HG03039 (cell line): ENCODE data around the gene HSPBP1.

Experiments
- ATAC-seq: cut with Tn5 transposase; IDR thresholded peaks from one replicate; pipeline ENCODE4 v1.9.1; 2021; ENCODE audit warnings: mild to moderate bottlenecking, moderate library complexity; ENCODE audit not compliant: unreplicated experiment

The HSPBP1 gene

DNA sequence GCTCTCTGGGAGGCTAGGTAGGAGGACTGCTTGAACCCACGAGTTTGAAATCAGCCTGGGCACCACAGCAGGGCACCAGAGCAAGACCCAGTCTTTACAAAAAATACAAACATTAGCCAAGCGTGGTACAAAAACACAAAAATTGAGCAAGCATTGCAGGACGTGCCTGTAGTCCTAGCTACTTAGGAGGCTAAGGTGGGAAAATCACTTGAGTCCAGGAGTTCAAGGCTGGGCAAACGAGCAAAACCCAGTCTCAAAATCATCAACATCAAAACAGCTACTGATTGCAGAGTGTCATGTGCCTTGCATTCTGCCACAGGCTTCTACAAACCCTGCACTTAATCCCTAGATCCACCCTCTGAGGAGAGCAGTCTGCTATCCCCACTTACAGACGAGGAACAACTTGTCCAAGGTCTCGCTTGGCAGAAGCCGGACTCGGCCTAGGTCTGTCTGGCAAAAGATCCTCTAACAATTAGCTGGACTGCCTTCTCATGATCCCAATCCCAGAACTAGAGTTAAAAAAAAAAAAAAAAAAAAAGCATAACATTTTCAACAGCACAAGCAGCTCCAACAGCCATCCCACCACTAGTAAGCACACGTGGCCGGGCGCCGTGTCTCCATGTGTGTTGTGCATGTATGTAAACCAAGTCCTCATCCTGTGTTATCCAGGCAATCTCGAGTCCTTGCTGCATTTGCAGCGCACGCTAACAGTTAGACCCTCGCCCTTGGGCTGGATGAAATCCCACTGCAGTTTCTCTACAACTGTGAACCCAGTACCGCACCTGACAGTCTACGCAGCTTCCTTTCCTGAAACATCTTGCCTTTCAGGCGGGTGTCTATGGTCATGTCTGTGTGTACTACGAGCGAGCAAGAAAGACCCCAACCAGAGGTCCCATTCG is 23.1 kb downstream of the HSPBP1 start:
- no peak for ATAC-seq

DNA sequence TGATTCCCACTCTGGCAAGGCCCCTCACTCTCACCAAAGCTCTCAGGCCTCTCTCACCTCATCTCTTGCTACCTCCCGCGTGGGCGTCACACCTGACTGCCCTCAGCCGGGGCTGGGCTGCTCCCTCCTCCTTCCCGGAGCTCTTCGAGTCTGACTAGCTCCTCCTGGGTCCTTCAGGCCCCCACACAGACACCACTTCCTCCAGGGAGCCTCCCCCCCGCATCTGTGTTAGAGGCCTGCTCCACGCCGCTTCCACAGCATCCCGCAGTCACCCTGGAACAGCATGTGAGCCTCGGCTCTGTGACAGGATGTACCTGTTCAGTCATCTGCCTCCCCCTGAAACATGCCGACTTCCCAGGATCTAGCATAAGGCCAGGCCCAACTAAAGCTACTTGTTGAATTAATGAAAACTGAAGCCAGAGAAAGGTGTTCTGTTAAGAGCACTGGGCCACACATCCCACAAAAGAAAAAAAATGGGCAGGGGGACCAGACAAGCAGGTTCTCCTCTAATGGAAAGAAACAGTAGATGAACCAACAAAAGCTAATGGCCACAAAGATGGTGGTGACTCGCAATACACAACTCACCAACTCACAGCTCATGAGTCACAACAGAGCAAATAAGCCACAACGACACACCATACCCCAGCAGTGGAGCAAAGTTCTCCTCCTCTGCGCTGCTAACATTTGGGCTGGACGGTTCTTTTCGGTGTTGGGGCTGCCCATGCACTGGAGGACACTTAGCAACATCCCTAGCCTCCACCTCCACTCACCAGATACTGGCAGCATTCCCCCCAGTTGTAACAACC is 24.1 kb downstream of the HSPBP1 start:
- ATAC-seq: no peak

DNA sequence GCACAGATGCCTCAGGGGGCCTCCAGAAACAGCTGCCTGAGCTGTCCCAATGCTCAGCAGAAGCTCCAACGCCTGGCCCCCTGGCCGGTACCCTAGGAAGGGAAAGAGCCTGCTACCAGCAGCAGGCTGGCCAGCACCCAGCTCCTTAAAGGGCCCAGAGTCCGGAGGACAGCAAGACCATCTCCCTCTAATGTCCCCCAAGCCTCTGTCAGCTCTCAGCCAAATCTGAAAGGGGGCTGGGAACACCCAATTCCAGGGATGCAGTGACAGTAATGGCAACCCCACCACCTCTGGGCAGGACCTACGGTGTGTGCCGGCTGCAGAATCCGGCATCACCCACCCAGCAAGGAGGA is 25.3 kb downstream of the HSPBP1 start:
- ATAC-seq: no peak

DNA sequence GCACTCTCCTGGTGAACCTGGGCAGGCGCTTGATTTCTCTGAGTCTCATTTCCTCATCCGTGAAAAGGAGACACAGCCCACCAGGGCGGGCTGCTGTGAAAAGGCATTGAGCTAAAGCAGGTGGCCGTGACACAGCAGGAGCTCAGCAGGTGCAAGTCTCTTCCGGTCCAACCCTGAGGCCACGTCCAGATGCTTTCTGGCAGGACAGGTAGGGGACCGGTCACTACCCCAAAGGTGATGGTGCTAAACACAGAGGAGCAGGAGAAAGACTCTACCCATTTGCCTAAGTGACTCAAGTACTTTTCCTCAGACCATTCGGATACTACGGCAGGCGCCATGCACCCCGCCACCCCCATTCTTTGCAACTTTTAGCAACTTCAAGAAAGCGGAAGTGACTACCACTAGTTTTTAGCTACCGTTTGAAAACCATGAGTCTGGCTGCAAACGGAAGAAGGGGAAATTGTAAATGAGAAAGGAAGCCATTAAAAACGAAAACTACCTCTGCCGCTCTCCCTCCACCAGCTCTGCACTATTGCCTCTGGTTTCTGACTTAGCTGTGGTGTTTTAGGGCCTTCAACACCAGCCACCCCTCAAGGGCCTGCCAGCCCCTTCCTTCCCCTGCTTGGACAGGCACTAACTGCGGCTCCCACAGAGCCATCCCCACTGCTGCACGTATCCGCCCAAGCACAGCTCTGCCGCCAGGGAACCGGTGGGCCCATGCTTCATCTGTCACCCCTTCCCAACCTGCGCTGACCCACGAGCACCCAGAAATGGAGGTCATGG is 25.9 kb downstream of the HSPBP1 start:
- ATAC-seq: no peak

DNA sequence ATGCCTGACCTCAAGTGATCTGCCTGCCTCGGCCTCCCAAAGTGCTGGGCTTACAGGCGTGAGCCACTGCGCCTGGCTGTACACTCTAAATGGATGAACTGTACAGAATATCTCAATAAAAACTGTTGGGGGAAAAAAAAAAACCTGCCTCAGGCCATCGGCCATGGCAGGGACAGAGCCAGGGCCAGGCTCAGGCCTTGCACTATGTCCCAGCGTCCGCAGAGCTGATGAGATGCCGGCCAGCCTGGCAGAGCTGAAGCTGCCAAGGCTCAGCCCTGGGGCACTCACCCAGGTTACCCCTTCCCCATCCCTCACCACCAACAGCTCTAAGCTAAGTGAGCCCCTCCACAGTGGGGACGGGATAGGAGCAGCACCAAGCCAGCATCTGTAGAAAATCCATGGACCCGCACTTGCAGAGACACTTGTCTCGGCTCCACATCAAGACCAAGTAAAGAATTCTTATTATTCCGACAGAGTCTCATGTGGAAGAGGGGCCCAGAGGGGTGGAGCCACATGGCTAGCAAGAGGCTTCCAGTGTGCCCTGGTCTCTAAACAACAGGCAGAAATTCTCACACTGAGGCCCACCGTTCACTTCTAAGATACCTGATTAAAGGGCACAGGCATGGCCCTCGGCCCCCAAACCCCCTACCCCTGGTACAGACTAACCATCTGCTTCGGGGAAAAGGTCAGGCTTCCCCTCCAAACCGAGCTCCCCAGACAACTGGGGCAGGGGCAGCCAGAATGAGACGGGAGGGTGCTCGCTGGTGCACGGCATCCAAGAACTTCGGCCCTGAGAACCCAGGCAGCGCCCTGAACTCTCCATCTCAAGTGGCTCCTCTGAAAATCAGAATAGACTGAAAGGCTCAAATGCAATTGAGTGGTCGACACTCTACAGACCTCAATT is 26.9 kb downstream of the HSPBP1 start:
- no peak for ATAC-seq

DNA sequence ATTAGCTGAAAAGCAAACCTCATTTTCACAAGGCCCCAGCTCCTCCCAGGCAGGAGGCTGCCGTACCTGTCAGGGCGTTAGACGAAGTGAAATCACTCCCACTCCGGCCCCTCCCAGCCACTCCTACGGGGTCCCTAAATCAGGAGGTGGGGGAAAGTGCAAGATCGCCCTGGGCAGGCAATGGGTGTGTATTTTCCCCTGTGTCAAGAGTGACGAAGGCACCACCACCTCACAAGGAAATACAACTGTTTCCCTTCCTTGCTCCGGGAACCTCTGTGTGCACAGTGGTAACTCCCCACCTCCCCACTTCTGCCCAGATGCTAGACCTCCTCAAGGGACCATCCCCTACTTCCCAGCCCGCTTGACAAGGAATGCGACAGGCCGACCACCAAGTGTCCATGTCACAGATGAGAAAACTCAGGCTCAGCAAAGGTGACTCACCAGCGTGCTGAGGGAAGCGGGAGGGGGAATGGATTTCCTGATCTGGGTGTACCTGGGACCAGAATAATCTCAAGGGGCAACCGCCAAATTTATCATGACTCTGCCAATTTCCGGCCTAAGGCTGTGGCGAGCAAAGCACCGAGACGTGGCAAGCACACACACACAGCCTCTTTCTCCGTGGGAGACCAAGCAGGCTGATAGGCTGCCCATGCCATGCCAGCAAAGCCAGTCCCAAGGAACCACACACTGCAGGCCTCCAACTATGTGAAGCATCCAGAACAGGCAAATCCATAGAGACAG is 28.4 kb downstream of the HSPBP1 start:
- ATAC-seq: no peak

DNA sequence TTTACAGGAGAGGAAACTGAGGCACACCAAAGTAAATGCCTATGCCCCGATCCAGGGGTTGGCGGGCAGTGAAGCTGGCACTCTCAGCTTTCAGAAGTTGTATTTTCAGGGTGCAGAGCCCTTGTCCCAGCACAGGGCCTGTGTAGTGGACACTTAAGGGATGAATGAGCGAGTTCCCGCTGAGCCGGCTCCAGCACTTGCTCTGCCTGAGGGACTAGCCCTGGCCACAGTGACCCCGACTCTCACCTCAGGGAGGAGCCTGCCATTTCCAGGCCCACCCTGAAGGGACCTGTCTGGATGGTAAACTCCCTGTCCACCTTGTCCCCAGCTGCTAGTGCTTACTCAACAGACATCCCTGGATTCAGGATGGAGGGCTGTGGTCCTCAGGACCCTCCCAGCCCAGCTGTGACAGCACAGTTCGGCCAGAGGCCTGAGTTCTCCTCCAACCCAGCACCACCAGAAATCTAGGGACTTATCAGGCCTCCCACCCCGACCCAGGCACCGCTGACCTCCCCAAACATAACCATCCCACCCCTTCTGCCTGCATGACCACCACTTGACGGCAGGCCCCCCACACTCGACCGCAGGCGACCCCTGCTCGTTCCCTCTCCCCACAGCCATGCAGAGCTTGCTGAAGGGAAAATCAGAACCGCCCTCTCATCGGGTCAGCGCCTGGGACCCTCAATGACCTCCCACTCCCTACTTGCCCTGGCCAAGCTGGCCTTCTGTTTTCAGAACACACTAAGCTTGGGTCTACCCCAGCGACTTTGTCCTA is 29.5 kb downstream of the HSPBP1 start:
- no peak for ATAC-seq

DNA sequence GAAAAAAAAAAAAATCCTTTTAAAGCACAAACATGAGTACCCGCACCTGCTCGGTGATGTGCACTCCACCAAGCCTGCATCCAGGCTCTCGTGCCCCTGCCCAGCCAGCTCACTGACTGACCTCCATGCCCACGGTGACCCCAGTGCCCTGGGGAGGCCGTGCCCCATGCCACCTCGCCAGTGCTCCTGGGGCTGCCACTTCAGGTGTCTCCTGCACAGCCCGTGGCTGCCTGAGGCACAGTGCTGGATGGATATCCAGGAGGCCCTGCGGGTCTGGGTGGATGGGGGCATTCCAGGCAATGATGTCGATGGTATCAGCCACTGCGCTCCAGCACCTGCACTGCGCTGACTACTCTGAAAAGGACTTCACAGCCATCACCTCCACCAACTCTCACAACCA is 30.1 kb downstream of the HSPBP1 start:
- ATAC-seq: no peak

DNA sequence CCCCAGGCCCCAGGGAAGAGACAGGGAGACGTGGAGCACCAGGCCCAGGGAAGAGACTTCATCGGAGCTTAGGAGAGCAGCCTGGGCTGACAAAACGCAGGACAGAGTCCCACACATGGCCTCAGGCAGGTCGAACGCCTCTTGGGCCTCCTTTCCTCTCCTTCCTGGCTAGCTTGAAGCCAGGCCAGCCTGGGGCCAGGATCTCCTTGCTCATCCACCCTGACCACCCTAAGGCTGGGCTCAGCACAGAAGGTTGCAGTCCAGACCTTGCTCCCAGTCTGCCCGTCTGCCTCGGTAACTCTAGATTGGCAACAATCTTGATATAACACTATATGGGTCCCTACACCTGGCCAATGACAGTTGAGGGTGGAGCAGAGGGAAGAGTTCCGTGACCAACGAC is 31.2 kb downstream of the HSPBP1 start:
- no peak for ATAC-seq

DNA sequence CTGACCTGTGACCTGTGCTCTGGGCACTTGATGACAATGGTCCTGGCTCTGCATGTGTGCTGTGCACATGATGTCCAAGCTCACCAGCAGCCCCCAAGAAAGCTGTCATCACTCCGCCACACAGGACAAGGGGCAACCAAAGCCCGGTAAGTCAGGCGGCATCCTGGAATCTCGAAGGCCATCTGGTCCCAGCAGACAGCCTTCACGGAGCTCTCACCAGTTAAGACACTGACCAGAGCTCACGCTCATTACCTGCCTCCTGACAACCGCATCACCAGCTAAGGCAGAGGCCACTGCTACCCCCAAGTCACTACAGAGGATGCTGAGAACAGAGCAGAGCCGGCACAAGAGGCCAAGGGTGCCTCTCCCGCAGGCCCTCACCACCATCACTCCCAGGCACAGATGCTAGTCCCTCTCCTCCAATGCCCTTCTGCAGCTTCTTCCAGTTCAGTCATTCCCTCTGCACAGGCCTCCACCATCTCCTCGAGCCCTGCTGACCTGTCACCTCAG is 31.7 kb downstream of the HSPBP1 start:
- ATAC-seq: no peak

DNA sequence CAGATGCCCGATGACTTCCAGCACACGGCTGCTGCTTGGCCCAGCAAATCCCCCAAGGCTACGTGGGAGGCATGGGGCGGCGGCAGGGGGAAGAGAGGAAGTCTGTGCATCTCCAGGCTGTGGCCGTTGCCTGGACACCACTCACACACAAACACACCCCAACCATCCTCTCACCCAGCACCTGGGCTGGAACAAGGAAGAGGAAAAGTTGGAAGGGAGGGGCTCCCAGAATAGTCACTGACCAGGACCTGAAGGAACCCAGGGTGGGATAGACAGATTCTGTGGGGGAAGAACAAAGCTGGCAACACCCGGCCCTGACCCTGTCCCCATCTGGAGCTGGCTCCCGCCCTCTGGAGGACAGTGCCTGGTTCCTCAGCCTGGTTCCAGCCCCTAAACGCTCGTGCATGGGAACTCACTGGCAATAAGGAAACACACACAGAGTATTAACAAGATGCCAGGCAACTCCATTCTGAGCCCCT is 32.2 kb downstream of the HSPBP1 start:
- ATAC-seq: no peak

DNA sequence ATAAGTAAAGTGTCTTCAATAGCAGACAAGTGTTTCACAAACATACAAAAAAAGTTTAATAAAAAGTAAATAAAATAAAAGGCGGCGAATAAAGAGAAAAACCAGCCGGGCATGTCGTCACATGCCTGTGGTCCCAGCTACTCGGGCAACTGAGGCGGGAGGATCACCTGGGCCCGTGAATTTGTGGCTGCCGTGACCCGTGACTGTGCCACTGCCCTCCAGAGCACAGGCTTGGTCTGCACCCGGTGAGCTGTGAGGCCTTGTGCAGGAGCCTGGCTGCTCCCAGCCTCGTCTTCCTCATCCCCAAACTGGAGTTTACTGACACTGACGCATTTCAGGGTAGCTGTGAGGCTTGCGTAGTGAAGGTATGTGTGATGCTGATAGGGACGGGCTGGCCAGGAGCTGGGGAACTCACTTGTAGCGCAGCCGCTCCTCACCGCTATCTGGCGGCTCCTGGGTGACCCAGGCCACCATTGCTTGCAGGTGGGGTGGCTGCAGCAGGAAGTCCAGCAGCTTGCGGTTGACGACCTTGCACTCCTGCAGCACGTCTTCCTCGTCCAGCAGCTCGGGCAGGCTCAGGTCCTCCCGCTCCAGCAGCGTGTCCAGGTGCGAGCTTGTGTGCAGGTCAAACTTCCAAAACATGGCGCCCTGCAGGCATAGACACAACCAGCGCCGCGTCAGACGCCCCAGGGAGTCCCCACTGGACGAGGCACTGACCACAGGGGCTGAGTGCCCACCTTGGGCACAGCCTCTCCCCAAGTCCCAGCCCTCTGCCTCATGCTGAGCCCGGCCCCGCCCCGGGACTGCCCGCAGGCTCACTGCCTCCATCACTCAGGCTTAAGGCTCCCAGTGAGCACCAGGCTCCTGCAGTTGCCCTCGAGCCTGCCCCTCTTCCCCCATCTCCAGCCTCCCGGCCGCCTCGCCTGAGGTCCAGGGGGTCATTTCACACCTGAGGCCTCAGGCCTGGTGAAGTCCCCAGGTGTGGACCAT is 33.2 kb downstream of the HSPBP1 start:
- no peak for ATAC-seq

DNA sequence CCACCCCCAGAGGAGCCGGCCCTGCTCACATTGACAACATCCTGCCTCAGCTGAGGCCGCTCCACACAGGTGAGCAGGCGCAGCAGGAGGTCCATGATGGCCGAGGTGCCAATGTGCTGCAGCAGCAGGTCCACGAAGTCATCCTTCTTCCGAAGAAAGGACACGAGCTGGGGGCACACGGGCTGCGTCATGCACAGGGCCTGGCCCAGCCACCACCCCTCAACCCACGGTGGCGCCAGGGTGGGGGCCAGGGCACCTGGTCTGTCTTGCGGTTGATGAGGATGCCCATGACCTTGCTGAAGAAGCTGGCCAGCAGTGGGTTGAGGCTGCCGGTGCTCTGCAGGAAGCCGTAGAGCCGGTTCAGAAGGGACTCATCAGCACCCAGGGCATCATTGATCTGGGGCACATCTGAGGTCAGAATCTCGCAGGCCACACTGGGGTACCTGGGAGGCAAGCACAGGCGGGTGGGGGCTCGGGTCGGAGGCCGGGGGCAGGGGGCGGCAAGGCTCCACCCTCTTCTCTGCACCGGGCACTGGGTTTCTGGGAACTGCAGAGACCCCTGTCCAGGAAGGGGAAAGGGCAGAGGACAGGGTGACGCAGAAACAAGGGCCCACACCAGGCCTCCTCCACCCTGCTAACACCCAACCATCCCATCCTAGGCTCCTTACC is 34.5 kb downstream of the HSPBP1 start:
- ATAC-seq: no peak

DNA sequence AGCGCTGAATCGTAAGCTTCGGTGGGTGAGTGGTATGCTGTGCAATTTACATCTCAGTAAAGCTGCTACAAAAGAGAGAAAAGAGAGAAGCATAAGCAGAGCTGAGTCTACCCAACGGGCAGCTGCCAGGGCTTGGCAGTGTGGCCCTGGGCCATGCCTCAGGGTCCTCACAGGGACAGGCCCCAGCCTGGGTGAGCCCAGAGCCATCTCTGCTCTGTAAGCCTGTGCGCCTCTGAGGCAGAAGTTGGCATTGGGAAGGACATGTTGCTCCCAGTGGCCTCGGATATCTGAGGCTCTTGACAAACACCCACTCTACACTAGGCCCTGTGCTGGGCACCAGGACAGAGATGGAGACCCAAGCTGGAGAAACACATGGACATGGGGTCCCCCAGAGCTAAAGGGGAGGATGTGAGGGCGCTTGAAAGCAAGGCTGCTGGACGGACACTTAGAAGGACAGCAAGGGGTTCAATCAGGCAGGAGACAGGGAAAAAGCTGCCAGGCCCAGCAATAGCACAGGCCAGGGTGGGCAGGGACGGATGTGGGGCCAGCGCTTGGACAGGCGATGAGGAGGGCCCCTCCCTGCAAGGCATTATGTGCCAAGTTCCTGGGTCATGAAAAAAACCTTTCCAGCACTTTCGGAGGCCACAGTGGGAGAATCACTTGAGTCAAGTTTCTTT is 35.8 kb downstream of the HSPBP1 start:
- no peak for ATAC-seq

DNA sequence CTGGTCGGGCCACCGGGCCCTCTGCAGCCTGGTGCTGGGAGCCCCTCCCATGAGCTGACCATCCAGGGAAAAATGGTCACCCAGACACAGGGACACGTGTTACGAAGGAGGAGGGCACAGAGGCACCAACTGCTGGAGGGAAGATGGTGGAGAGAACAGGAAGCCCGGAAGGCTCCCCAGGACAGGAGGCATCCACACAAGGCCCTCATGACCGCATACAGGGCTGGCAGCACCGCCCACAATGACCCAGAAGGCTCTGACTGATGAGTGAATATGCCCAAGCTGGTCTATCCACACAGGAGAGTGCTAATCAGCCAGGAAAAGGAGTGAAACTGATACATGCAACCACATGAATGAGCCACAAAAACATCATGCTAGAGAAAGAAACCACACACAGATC is 37.4 kb downstream of the HSPBP1 start:
- no peak for ATAC-seq

DNA sequence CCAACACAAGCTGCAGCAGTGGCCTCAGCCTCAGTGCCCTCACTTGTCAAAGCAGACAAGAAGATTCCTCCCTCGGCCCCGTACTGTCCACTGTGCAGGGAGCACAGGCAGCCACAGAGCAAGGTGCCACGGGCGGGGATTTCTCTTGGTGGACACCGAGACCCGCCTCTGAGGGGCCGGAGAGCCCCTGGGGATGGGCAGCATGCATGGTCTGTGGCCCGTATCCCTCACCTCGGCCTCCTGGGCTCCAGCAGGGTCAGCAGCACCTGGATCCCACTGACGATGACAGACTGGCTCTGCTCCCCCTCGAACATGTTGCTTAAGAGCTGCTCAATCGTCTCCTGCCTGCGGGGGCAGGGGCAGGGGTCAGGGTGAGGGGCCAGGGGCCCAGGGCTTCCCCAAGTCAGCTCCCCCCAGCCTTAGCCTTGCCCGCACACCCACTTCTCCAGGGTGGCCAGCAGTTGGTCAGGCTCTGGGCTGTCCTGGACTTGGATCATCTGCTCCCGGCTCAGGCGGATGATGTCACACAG is 37.9 kb downstream of the HSPBP1 start:
- ATAC-seq: no peak
